Neural progenitor cell (in vitro differentiated cells): ENCODE data around the gene RBPMS2. TPM values are rescaled to one million over a fixed set of nuclear protein-coding genes. Genes with fewer than 3 reads are reported as not detected.
"Not testable (repeated sequence)": the region's sequence is repeated elsewhere in the genome, so short reads cannot be mapped to it uniquely, and the experiment has no call there.

Experiments used
- DNase-seq: peaks from one replicate; pipeline ENCODE4 v3.0.0-alpha.2; 2016; ENCODE audit warnings: low spot score
- H2AFZ ChIP-seq: fragments of 200-600 bp; sonication (generic); replicated peaks from 2 replicates; pipeline ENCODE4 v1.6.1; 2016; ENCODE audit warnings: antibody characterized with exemption
- H3F3A ChIP-seq: fragments of 200-600 bp; sonication (generic); 2 replicates; pipeline ENCODE4 v1.6.1; 2016; ENCODE audit warnings: antibody characterized with exemption, low read depth
- H3K27ac ChIP-seq: fragments of 200-600 bp; sonication (generic); 2 replicates; pipeline ENCODE4 v1.5.1; 2016; ENCODE audit warnings: mild to moderate bottlenecking
- H3K27me3 ChIP-seq: fragments of 200-600 bp; sonication (generic); 2 replicates; pipeline ENCODE4 v1.6.1; 2016; ENCODE audit warnings: mild to moderate bottlenecking, moderate library complexity
- H3K36me3 ChIP-seq: fragments of 200-600 bp; sonication (generic); 2 replicates; pipeline ENCODE4 v1.5.1; 2016
- H3K4me1 ChIP-seq: fragments of 200-600 bp; sonication (generic); 2 replicates; pipeline ENCODE4 v1.6.1; 2016; ENCODE audit warnings: mixed run types
- H3K4me2 ChIP-seq: fragments of 200-600 bp; sonication (generic); 2 replicates; pipeline ENCODE4 v1.6.1; 2016
- H3K4me3 ChIP-seq: fragments of 200-600 bp; sonication (generic); 2 replicates; pipeline ENCODE4 v1.5.1; 2016
- H3K79me2 ChIP-seq: fragments of 200-600 bp; sonication (generic); 2 replicates; pipeline ENCODE4 v1.6.1; 2016; ENCODE audit warnings: low read depth
- H3K9ac ChIP-seq: fragments of 200-600 bp; sonication (generic); 2 replicates; pipeline ENCODE4 v1.6.1; 2016
- H3K9me3 ChIP-seq: fragments of 200-600 bp; sonication (generic); 2 replicates; pipeline ENCODE4 v1.5.1; 2016; ENCODE audit warnings: low read depth
- H4K20me1 ChIP-seq: fragments of 200-600 bp; sonication (generic); 2 replicates; pipeline ENCODE4 v1.6.1; 2016; ENCODE audit warnings: low read depth
- H3K27ac Mint-ChIP-seq: 3 replicates; pipeline ENCODE4 v1.8.0; 2021; ENCODE audit warnings: mixed read lengths
- H3K27me3 Mint-ChIP-seq: 2 replicates; pipeline ENCODE4 v1.8.0; 2022; ENCODE audit warnings: low read depth, mild to moderate bottlenecking, inconsistent platforms, moderate library complexity, mixed read lengths; ENCODE audit not compliant: insufficient read depth
- H3K36me3 Mint-ChIP-seq: 3 replicates; pipeline ENCODE4 v1.8.0; 2021; ENCODE audit warnings: mixed read lengths
- H3K4me1 Mint-ChIP-seq: 3 replicates; pipeline ENCODE4 v1.8.0; 2021; ENCODE audit warnings: mixed read lengths
- H3K4me3 Mint-ChIP-seq: 3 replicates; pipeline ENCODE4 v1.8.0; 2021; ENCODE audit warnings: mild to moderate bottlenecking, moderate library complexity, mixed read lengths
- H3K9me3 Mint-ChIP-seq: 3 replicates; pipeline ENCODE4 v1.8.0; 2020; ENCODE audit warnings: mixed read lengths
- CTCF ChIP-seq: fragments of 200-600 bp; sonication (generic); IDR thresholded peaks from 2 replicates; pipeline ENCODE4 v1.5.1; 2017; ENCODE audit warnings: antibody characterized with exemption, mild to moderate bottlenecking
- EZH2 ChIP-seq: fragments of 200-600 bp; sonication (generic); IDR thresholded peaks from 2 replicates; pipeline ENCODE4 v1.6.1; 2017; ENCODE audit warnings: antibody characterized with exemption, mild to moderate bottlenecking, moderate library complexity
- EZH2phosphoT487 ChIP-seq: fragments of 200-600 bp; sonication (generic); IDR thresholded peaks from 2 replicates; pipeline ENCODE4 v1.6.1; 2017; ENCODE audit warnings: antibody characterized with exemption
- total RNA-seq: library from RNA; depleted of rRNA; stranded (reverse); fragments of >200 nt; gene quantifications from 2 replicates; pipeline ENCODE4 v1.2.3, GENCODE V29; 2015; ENCODE audit warnings: low replicate concordance

Gene RBPMS2
- total RNA-seq, result 0.15 and 1.8 TPM in 2 replicates

- H3F3A ChIP-seq, result peaks cover 36% of the 10 kb centered on the region
- peak within 1 kb of the TSS; percentile 96 for H3K4me2 ChIP-seq
- no peaks in the 10 kb centered on the region for H3K9me3 Mint-ChIP-seq
- peak; percentile 73 for DNase-seq
- no peaks in the 10 kb centered on the region for H4K20me1 ChIP-seq
- peak within 1 kb of the TSS; percentile 23 for H3K27ac Mint-ChIP-seq
- peaks cover 14% of the 10 kb centered on the region for H3K4me1 ChIP-seq
- H3K9me3 ChIP-seq, result no peaks in the 10 kb centered on the region
- H3K36me3 Mint-ChIP-seq, result no peaks in the 10 kb centered on the region
- peak within 1 kb of the TSS; percentile 84 for H3K4me3 ChIP-seq
- peaks cover 55% of the 10 kb centered on the region for H3K27me3 ChIP-seq
- peaks cover 9% of the 10 kb centered on the region for H3K27me3 Mint-ChIP-seq
- peak within 1 kb of the TSS; percentile 93 for H3K4me3 Mint-ChIP-seq
- H3K9ac ChIP-seq, result no peak within 1 kb of the TSS
- H3K4me1 Mint-ChIP-seq, result peaks cover 31% of the 10 kb centered on the region
- H2AFZ ChIP-seq, result peak within 1 kb of the TSS; percentile 89
- H3K79me2 ChIP-seq, result peaks cover 32% of the 10 kb centered on the region
- H3K36me3 ChIP-seq, result no peaks in the 10 kb centered on the region
- H3K27ac ChIP-seq, result no peak within 1 kb of the TSS
- TF ChIP-seq EZH2phosphoT487 (no peak), EZH2 (peak; percentile 6)
These were observed at the start of gene RBPMS2 for GRCh38 chr15:64775551-64776401. RBPMS2 (minus strand) TSS chr15:64775589; CDS start chr15:64775319, 270 bp downstream.

- H3K9me3 Mint-ChIP-seq, result no peaks in the 10 kb centered on the region
- DNase-seq, result no peak
- peaks cover 21% of the 10 kb centered on the region for H4K20me1 ChIP-seq
- H3F3A ChIP-seq, result peaks cover 6% of the 10 kb centered on the region
- peaks cover 22% of the 10 kb centered on the region for H3K4me1 Mint-ChIP-seq
- peaks cover 8% of the 10 kb centered on the region for H3K4me1 ChIP-seq
- peaks cover 21% of the 10 kb centered on the region for H3K79me2 ChIP-seq
- no peak overlapping the region for H3K9ac ChIP-seq
- TF ChIP-seq CTCF (no peak), EZH2 (no peak), EZH2phosphoT487 (no peak)
- no peaks in the 10 kb centered on the region for H3K9me3 ChIP-seq
- H3K4me3 ChIP-seq, result peak overlapping the region; percentile 65
- no peak overlapping the region for H3K27ac ChIP-seq
- peak overlapping the region; percentile 12 for H2AFZ ChIP-seq
- peak overlapping the region; percentile 99 for H3K27ac Mint-ChIP-seq
- peak overlapping the region; percentile 94 for H3K4me2 ChIP-seq
- H3K36me3 Mint-ChIP-seq, result peaks cover 10% of the 10 kb centered on the region
- peaks cover 10% of the 10 kb centered on the region for H3K27me3 Mint-ChIP-seq
- peaks cover 20% of the 10 kb centered on the region for H3K27me3 ChIP-seq
- peak overlapping the region; percentile 97 for H3K4me3 Mint-ChIP-seq
- no peaks in the 10 kb centered on the region for H3K36me3 ChIP-seq
These were observed 49.6 kb upstream of the RBPMS2 start for GRCh38 chr15:64824929-64825430.

GRCh38 chr15:64816452-64816851 is 41.1 kb upstream of the RBPMS2 start:
- H3K27me3 Mint-ChIP-seq, result peaks cover 3% of the 10 kb centered on the region
- H3K27ac ChIP-seq, result peak overlapping the region; percentile 7
- peaks cover 29% of the 10 kb centered on the region for H3F3A ChIP-seq
- H3K4me1 ChIP-seq, result peaks cover under 1% of the 10 kb centered on the region
- H3K4me3 ChIP-seq, result no peak overlapping the region
- no peaks in the 10 kb centered on the region for H4K20me1 ChIP-seq
- no peak overlapping the region for H3K4me2 ChIP-seq
- no peak overlapping the region for H3K27ac Mint-ChIP-seq
- no peak for DNase-seq
- no peak overlapping the region for H3K4me3 Mint-ChIP-seq
- no peaks in the 10 kb centered on the region for H3K9me3 Mint-ChIP-seq
- no peak overlapping the region for H3K9ac ChIP-seq
- peaks cover 2% of the 10 kb centered on the region for H3K4me1 Mint-ChIP-seq
- no peaks in the 10 kb centered on the region for H3K79me2 ChIP-seq
- H3K36me3 Mint-ChIP-seq, result peaks cover 15% of the 10 kb centered on the region
- no peaks in the 10 kb centered on the region for H3K9me3 ChIP-seq
- no peaks in the 10 kb centered on the region for H3K27me3 ChIP-seq
- no peaks in the 10 kb centered on the region for H3K36me3 ChIP-seq
- no peak overlapping the region for H2AFZ ChIP-seq
- TF ChIP-seq CTCF (no peak), EZH2phosphoT487 (no peak), EZH2 (no peak)

- H3K9me3 ChIP-seq, H3K9ac ChIP-seq, H3K27me3 ChIP-seq, H3K27ac Mint-ChIP-seq, DNase-seq, H3K9me3 Mint-ChIP-seq, H3K4me3 Mint-ChIP-seq, H3K27me3 Mint-ChIP-seq, H3K4me3 ChIP-seq, H2AFZ ChIP-seq, H3K79me2 ChIP-seq, H4K20me1 ChIP-seq, H3K4me2 ChIP-seq, H3K27ac ChIP-seq, H3K36me3 ChIP-seq: not testable (repeated sequence)
- peaks cover 11% of the 10 kb centered on the region for H3K36me3 Mint-ChIP-seq
- H3F3A ChIP-seq, result peaks cover 43% of the 10 kb centered on the region
- peaks cover 15% of the 10 kb centered on the region for H3K4me1 ChIP-seq
- H3K4me1 Mint-ChIP-seq, result peaks cover 14% of the 10 kb centered on the region
These were observed 39.6 kb upstream of the RBPMS2 start for GRCh38 chr15:64814965-64815364.

GRCh38 chr15:64814283-64814682 is 38.9 kb upstream of the RBPMS2 start:
- peaks cover 20% of the 10 kb centered on the region for H3K4me1 ChIP-seq
- H3K9me3 ChIP-seq, H3K27ac Mint-ChIP-seq, H3K9ac ChIP-seq, H3K27me3 Mint-ChIP-seq, H3K4me3 Mint-ChIP-seq, H3K4me3 ChIP-seq, H3K4me2 ChIP-seq, H3K27ac ChIP-seq, H3K27me3 ChIP-seq, H3K79me2 ChIP-seq, H4K20me1 ChIP-seq, H2AFZ ChIP-seq, H3K9me3 Mint-ChIP-seq, DNase-seq, H3K36me3 ChIP-seq: not testable (repeated sequence)
- Mint-ChIP-seq H3K36me3 (peaks cover 11% of the 10 kb centered on the region), H3K4me1 (peaks cover 18% of the 10 kb centered on the region)
- peaks cover 49% of the 10 kb centered on the region for H3F3A ChIP-seq
